ENCODE measurements around the gene ACTR3.

DNA sequence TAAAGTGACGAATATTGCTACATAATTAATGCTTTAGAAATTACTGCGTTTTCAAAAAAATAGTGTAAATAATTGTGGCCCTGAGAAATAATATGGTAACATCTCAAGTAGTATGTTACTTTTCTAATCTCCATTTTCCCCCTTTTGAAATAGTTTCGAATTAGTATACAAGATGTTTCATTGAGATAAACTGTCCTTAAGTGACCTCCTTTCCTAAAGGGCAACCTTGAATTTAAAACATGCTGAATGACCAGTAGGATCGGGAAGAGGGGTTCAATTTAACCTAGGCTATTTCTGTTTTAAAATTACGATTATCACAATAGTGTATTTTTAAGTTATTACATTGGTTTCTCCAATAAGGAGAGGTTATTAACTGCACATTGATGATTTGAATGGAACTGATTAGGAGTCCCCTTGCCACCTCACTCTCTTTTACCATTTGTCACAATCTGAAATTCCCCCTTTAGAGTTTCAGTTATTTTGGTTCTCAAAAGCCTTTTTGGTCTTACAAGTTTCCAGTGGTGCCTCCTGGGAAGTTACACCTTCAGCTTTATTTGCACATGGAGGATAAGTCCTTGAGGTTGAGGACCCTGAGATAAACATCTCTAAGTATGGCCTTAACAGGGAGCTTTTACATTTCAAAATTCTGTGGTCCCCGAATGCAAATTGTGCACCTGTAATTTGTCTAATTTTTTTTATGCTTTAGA is 2.3 kb downstream of the ACTR3 start:
- TF ChIP-seq POLR2A (IDR thresholded peaks at IDR 0.05) = no peak
- TF ChIP-seq, protein P1, sequence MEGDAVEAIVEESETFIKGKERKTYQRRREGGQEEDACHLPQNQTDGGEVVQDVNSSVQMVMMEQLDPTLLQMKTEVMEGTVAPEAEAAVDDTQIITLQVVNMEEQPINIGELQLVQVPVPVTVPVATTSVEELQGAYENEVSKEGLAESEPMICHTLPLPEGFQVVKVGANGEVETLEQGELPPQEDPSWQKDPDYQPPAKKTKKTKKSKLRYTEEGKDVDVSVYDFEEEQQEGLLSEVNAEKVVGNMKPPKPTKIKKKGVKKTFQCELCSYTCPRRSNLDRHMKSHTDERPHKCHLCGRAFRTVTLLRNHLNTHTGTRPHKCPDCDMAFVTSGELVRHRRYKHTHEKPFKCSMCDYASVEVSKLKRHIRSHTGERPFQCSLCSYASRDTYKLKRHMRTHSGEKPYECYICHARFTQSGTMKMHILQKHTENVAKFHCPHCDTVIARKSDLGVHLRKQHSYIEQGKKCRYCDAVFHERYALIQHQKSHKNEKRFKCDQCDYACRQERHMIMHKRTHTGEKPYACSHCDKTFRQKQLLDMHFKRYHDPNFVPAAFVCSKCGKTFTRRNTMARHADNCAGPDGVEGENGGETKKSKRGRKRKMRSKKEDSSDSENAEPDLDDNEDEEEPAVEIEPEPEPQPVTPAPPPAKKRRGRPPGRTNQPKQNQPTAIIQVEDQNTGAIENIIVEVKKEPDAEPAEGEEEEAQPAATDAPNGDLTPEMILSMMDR (IDR thresholded peaks at IDR 0.05) = no peak
